ENCODE results near the gene IL36RN.

- TF ChIP-seq CTCF (conservative IDR thresholded peaks at IDR 0.05 in 1 of 2, IDR thresholded peaks at IDR 0.05 in 1 of 2; ENCODE audit: extremely low read depth in 1 of 2, insufficient read depth in 1 of 2, low read depth in 1 of 2, low read length in 2 of 2) (no peak), EZH2 (IDR thresholded peaks at IDR 0.05; ENCODE audit: borderline replicate concordance, low read length) (no peak)
Measured at GRCh38 chr2:113091231-113091896, 32.4 kb downstream of the IL36RN start.

Measured in mammary epithelial cell (primary cell).